Progenitor cell of endocrine pancreas (in vitro differentiated cells): ENCODE data around the gene RASGEF1C. TPM values are rescaled to one million over a fixed set of nuclear protein-coding genes. Genes with fewer than 3 reads are reported as not detected.

Experiments used
- DNase-seq: peaks from one replicate; pipeline ENCODE4 v3.0.0; 2021; ENCODE audit warnings: low spot score; ENCODE audit not compliant: unreplicated experiment
- H3K27ac Mint-ChIP-seq: 2 replicates; pipeline ENCODE4 v1.8.0; 2021; ENCODE audit warnings: mild to moderate bottlenecking, moderate library complexity, mixed read lengths
- H3K27me3 Mint-ChIP-seq: 2 replicates; pipeline ENCODE4 v1.8.0; 2021; ENCODE audit warnings: mixed read lengths
- H3K36me3 Mint-ChIP-seq: 2 replicates; pipeline ENCODE4 v1.8.0; 2022; ENCODE audit warnings: mixed read lengths; ENCODE audit not compliant: insufficient read depth
- H3K4me1 Mint-ChIP-seq: 2 replicates; pipeline ENCODE4 v1.8.0; 2021; ENCODE audit warnings: low read depth, mixed read lengths
- H3K4me3 Mint-ChIP-seq: 2 replicates; pipeline ENCODE4 v1.8.0; 2021; ENCODE audit warnings: low read depth, mild to moderate bottlenecking, moderate library complexity, mixed read lengths
- H3K9me3 Mint-ChIP-seq: 2 replicates; pipeline ENCODE4 v1.8.0; 2021; ENCODE audit warnings: low read depth, mixed read lengths
- total RNA-seq: library from RNA; stranded (reverse); gene quantifications from 2 replicates; pipeline ENCODE4 v1.2.1, GENCODE V29; 2021
- TF ChIP-seq, protein P1 (sequence below): fragments of 200-600 bp; sonication (generic); IDR thresholded peaks from one replicate; pipeline ENCODE4 v1.5.0; 2021; ENCODE audit warnings: antibody characterized with exemption, mild to moderate bottlenecking; ENCODE audit not compliant: unreplicated experiment

The RASGEF1C gene
- total RNA-seq, 1 donor from 2014 or later = 1.3 TPM

DNA sequence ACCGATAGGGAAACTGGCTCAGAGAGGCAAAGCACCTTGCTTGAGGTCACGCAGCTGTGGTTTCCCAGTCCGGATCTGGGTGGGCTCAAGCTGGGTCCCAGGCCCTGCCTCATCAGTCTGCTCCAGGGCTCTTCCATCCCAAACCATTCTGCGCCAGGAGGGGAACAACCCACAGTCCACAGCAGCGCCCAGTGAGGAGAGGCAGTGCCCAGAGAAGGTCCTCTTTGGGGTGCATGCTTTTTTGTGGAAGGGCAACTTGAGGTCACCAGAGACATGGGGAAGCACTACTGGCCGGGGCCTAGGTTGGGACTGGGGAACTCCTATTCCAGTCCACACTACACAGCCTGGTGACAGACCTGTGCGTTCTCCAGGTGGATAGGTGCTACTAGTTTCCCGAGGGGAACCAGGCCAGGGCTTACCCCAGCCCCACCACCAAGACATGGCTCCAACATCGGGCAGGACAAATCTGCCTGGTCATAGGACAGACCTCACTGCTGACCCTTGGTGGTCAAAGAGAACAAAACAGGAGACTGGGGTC is 75.0 kb downstream of the RASGEF1C start:
- Mint-ChIP-seq H3K9me3 (no peaks in the 10 kb centered on the region), H3K36me3 (no peaks in the 10 kb centered on the region), H3K27me3 (peaks cover 22% of the 10 kb centered on the region), H3K27ac (no peak overlapping the region), H3K4me1 (no peaks in the 10 kb centered on the region), H3K4me3 (no peak overlapping the region)
- TF ChIP-seq, protein P1, sequence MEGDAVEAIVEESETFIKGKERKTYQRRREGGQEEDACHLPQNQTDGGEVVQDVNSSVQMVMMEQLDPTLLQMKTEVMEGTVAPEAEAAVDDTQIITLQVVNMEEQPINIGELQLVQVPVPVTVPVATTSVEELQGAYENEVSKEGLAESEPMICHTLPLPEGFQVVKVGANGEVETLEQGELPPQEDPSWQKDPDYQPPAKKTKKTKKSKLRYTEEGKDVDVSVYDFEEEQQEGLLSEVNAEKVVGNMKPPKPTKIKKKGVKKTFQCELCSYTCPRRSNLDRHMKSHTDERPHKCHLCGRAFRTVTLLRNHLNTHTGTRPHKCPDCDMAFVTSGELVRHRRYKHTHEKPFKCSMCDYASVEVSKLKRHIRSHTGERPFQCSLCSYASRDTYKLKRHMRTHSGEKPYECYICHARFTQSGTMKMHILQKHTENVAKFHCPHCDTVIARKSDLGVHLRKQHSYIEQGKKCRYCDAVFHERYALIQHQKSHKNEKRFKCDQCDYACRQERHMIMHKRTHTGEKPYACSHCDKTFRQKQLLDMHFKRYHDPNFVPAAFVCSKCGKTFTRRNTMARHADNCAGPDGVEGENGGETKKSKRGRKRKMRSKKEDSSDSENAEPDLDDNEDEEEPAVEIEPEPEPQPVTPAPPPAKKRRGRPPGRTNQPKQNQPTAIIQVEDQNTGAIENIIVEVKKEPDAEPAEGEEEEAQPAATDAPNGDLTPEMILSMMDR = no peak
- DNase-seq = no peak

DNA sequence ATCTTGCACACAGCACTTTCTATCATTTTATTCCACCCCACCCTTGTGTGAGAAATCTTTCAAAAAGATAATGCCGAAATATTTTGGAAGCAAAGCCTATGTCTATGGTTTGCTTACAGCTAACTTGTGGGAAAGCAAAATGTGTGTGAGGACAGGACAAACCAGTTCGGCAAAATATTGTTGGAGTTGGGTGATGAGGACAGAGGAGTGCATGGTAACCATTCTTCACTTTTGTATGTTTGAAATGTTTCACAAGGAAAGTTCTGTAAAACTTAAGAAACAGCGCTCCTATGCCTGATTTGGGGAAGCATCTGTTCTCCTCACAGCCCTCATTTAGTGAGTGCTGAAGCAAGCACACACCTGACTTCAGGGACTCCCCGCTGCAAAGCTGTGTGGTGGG is 75.5 kb downstream of the RASGEF1C start:
- TF ChIP-seq, protein P1 = no peak
- H3K4me1 Mint-ChIP-seq = no peaks in the 10 kb centered on the region
- DNase-seq = no peak
- H3K27ac Mint-ChIP-seq = no peak overlapping the region
- H3K27me3 Mint-ChIP-seq = peaks cover 17% of the 10 kb centered on the region
- H3K36me3 Mint-ChIP-seq = no peaks in the 10 kb centered on the region
- H3K9me3 Mint-ChIP-seq = no peaks in the 10 kb centered on the region
- no peak overlapping the region for H3K4me3 Mint-ChIP-seq

DNA sequence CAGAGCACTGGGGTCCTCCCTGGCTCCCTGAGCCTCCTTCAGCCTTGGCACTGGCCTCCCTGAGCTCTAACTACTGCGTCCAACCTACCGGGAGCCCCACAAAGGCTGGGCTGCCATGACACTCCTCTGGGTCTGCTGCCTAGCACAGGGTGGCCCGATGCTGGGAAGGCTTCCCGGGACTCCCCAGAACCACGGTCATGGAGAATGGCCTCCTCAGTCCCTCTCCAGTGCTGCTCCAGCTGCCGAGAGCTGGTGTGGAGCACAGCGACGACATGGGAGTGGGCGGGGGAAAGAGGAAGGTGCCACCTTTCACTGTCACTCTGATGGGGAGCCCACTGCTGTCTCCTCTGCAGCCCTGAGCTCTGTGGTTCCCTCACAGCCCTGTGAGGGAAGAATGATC is 76.0 kb downstream of the RASGEF1C start:
- no peaks in the 10 kb centered on the region for H3K4me1 Mint-ChIP-seq
- peaks cover 12% of the 10 kb centered on the region for H3K27me3 Mint-ChIP-seq
- no peak overlapping the region for H3K27ac Mint-ChIP-seq
- TF ChIP-seq, protein P1 = no peak
- no peaks in the 10 kb centered on the region for H3K9me3 Mint-ChIP-seq
- no peaks in the 10 kb centered on the region for H3K36me3 Mint-ChIP-seq
- no peak overlapping the region for H3K4me3 Mint-ChIP-seq
- no peak for DNase-seq

DNA sequence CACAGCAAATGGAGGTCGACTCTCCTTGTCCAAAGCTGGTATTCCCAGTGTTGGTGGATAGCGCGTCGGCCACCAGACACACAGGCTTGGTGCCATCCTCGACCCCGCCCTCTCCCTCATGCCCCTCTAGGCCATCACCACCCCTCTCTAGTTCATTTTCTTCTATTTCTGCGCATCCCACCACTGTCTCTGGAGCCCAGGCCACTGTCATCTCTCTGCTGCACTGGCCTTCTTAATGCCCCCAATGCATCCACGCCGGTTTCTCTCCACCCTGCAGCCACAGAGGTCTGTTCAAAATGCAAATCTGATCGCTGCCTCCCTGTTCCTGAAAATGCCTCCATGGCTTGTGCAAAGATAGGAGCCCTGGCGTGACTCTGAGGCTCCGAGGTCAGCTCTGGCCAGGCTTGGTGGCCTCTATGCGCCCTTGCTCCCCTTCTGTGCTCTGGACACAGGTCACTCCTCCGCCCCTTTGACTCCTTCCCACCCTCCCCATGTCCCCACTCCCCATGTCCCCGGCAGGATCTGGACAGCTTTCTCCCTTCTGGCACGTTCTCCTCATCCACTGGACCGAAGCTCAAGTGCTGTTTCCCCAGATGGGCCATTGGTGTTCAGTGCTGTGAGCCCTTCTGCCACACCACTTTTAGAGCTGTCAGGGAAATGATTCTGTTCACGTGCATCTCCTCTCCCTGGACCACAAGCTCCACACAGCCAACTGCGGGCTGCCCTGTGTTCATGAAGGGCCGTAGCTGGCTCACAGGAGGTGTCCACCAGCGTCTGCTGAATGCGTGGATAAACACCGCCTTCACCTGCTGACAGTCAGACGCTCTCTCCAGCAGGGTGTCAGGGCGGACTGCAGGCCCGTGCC is 77.9 kb downstream of the RASGEF1C start:
- H3K4me3 Mint-ChIP-seq = no peak overlapping the region
- TF ChIP-seq, protein P1 = no peak
- no peaks in the 10 kb centered on the region for H3K9me3 Mint-ChIP-seq
- H3K36me3 Mint-ChIP-seq = no peaks in the 10 kb centered on the region
- H3K4me1 Mint-ChIP-seq = no peaks in the 10 kb centered on the region
- H3K27ac Mint-ChIP-seq = no peak overlapping the region
- peaks cover 20% of the 10 kb centered on the region for H3K27me3 Mint-ChIP-seq
- no peak for DNase-seq

DNA sequence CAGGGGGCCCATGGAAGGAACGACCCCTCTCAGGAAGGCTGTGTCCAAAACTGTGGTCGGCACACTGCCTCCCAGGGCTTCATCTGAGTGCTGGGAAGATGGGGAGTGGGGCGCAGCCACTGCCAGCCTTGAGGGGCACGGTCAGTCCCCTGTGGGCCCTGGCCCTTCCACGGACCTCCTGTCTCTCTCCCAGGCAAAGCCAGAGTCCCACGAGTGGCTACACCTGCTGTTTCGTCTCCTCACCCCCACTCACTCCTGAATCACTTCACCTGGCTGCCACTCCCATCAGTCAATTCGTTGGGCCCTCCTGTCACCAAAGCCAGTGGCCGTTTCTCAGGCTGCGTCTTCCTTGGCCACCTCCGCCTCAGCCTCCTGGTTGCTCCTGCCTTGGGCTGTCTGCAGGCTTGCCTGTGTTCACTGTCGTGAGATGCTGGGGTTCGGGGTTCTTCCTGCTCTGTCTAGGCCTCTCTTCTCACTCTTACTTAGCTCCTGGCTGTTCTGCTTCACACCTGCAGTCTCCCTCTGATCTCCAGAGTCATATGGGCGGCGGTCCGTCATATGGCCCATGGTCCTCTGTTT is 78.6 kb downstream of the RASGEF1C start:
- H3K9me3 Mint-ChIP-seq = no peaks in the 10 kb centered on the region
- H3K4me3 Mint-ChIP-seq = no peak overlapping the region
- peaks cover 22% of the 10 kb centered on the region for H3K27me3 Mint-ChIP-seq
- no peaks in the 10 kb centered on the region for H3K36me3 Mint-ChIP-seq
- H3K4me1 Mint-ChIP-seq = no peaks in the 10 kb centered on the region
- no peak overlapping the region for H3K27ac Mint-ChIP-seq
- no peak for DNase-seq
- TF ChIP-seq, protein P1 = no peak
